Upper lobe of left lung (tissue), 4 donors: ENCODE results near the gene C22orf15.

Experiments used
- CTCF ChIP-seq, 6 experiments: fragments of 450-650 bp in 4 of 6; fragments of 200-600 bp in 2 of 6; sonication (generic) in 2 of 6; IDR thresholded peaks; one replicate each; pipeline ENCODE4 v1.5.1; 2016 to 2019; ENCODE audit warnings: antibody characterized with exemption in 6 of 6
- EP300 ChIP-seq, 4 donors: sonication (generic); formaldehyde crosslinking; IDR thresholded peaks; one replicate each; pipeline ENCODE4 v1.5.1; 2017; ENCODE audit warnings: antibody characterized with exemption in 4 of 4, control low read depth in 2 of 4
- POLR2A ChIP-seq, 4 donors: fragments of 450-650 bp; IDR thresholded peaks; one replicate each; pipeline ENCODE4 v1.5.1; 2016 to 2017; ENCODE audit warnings: antibody characterized with exemption in 4 of 4, mild to moderate bottlenecking in 2 of 4
- POLR2AphosphoS5 ChIP-seq, 2 donors: sonication (generic); formaldehyde crosslinking; IDR thresholded peaks; one replicate each; pipeline ENCODE4 v1.5.1; 2017; ENCODE audit warnings: antibody characterized with exemption in 2 of 2

GRCh38 chr22:23756891-23757290, 5.9 kb upstream of the C22orf15 start:
- TF ChIP-seq CTCF (IDR thresholded peaks at IDR 0.05) (no peak), POLR2A (IDR thresholded peaks at IDR 0.05) (no peak), EP300 (IDR thresholded peaks at IDR 0.05) (no peak), POLR2AphosphoS5 (IDR thresholded peaks at IDR 0.05) (no peak)
